ENCODE data around the gene IRF2.

GRCh38 chr4:184419976-184420375 is 54.4 kb downstream of the IRF2 start:
- TF ChIP-seq EZH2 (IDR thresholded peaks at IDR 0.05) (no peak), POLR2AphosphoS5 (IDR thresholded peaks at IDR 0.05; ENCODE audit: borderline replicate concordance, low read depth, low read length) (no peak), FOXP2 (optimal IDR thresholded peaks at IDR 0.05; ENCODE audit: control extremely low read depth, extremely low read length, insufficient read depth) (no peak)

Data from SK-N-MC (cell line).